ENCODE results near the gene DSP. TPM values are rescaled to one million over a fixed set of nuclear protein-coding genes. Genes with fewer than 3 reads are reported as not detected.

Gene DSP
- total RNA-seq, 1 experiment from 2014 or later: not detected

DNA sequence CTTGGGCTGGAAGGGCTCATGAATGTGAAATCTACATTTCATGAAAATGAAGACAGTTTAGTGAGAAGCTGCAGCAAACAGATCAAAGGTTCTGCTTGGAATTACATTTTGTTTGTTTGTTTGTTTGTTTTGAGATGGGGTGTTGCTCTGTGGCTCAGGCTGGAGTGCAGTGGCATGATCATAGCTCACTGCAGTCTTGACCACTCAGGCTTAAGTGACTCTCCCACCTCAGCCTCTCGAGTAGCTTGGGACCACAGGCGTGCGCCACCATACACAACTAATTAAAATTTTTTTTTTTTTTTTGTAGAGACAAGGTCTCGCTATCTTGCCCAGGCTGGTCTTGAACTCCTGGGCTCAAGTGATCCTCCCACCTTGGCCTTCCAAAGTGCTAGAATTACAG, 5.8 kb downstream of the DSP start:
- no peak overlapping the region for H3K4me2 ChIP-seq (ENCODE audit: low read depth, low read length, poor library complexity, severe bottlenecking)
- no peaks in the 10 kb centered on the region for H3K9me2 ChIP-seq (replicated peaks; ENCODE audit: insufficient read depth, low read length)
- H3K9me3 ChIP-seq (ENCODE audit: low read length): no peaks in the 10 kb centered on the region
- no peaks in the 10 kb centered on the region for H3K36me3 ChIP-seq (ENCODE audit: insufficient read depth, low read length)
- no peaks in the 10 kb centered on the region for H3K27me3 ChIP-seq (ENCODE audit: low read length)
- H3K79me2 ChIP-seq (ENCODE audit: low read length): no peaks in the 10 kb centered on the region
- no peak overlapping the region for H3K27ac ChIP-seq (ENCODE audit: low read length)
- no peak for DNase-seq
- no peak overlapping the region for H3K4me3 ChIP-seq (ENCODE audit: low read length)
- no peaks in the 10 kb centered on the region for H4K20me1 ChIP-seq (ENCODE audit: insufficient read depth, low read depth, low read length)
- H3K4me1 ChIP-seq (ENCODE audit: low read length): no peaks in the 10 kb centered on the region
- no peak overlapping the region for H3K9ac ChIP-seq (ENCODE audit: low read length)
- H2AFZ ChIP-seq (ENCODE audit: low read length): no peak overlapping the region

DNA sequence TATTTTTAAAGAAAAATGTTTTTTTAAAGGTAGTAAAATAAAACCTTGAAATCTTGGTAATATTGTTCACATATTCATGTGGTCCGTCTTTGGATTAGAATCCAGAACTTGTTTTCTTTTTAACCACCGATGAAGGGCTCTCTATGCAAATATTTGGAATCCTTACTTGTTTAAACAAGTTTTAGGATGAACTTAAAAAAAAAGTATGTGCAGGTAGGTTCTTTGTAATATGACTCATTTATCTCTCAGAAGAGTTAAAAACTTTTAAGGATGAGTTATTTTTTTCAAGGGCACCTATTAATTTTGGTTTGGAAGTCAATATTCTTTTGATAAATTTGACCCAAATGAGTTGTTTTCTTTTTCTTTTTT, 8.9 kb downstream of the DSP start:
- H3K9ac ChIP-seq (ENCODE audit: low read length): no peak overlapping the region
- H3K4me3 ChIP-seq (ENCODE audit: low read length): no peak overlapping the region
- DNase-seq: no peak
- H3K4me2 ChIP-seq (ENCODE audit: low read depth, low read length, poor library complexity, severe bottlenecking): no peak overlapping the region
- no peak overlapping the region for H3K27ac ChIP-seq (ENCODE audit: low read length)
- no peaks in the 10 kb centered on the region for H3K79me2 ChIP-seq (ENCODE audit: low read length)
- H2AFZ ChIP-seq (ENCODE audit: low read length): no peak overlapping the region
- H3K9me3 ChIP-seq (ENCODE audit: low read length): no peaks in the 10 kb centered on the region
- H4K20me1 ChIP-seq (ENCODE audit: insufficient read depth, low read depth, low read length): no peaks in the 10 kb centered on the region
- H3K27me3 ChIP-seq (ENCODE audit: low read length): no peaks in the 10 kb centered on the region
- no peaks in the 10 kb centered on the region for H3K36me3 ChIP-seq (ENCODE audit: insufficient read depth, low read length)
- no peaks in the 10 kb centered on the region for H3K9me2 ChIP-seq (replicated peaks; ENCODE audit: insufficient read depth, low read length)
- H3K4me1 ChIP-seq (ENCODE audit: low read length): no peaks in the 10 kb centered on the region

DNA sequence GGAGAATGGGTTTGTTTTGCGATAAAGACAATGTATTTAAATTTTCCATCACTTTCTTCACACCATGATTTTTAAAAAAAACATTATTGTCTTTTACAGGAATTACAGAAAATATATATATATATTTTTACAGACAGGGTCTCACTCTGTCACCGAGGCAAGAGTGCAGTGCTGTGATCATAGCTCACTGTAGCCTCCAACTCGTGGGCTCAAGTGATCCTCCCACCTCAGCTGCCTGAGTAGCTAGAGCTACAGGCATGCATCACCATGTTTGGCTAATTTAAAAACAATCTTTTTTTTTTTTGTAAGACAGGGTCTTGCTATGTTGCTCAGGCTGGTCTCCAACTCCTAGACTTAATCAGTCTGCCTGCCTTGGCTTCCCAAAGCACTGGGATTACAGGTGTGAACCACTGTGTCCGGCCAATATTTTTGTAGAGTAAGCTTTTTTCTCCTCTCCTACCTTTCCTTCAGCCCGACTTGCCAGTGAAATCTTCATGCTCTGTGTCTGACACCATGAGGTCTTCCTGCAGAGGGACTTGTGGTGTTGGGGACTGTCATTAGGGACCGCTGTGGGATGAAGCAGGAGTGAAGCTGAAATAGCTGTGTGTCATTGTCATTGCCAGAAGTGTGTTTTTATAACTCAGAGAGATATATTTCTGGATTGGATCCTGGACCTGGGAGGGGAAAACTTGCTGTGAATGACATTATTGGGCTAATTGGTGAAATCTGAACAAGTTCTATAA, 13.2 kb downstream of the DSP start:
- no peaks in the 10 kb centered on the region for H3K79me2 ChIP-seq (ENCODE audit: low read length)
- H3K9ac ChIP-seq (ENCODE audit: low read length): no peak overlapping the region
- no peaks in the 10 kb centered on the region for H4K20me1 ChIP-seq (ENCODE audit: insufficient read depth, low read depth, low read length)

DNA sequence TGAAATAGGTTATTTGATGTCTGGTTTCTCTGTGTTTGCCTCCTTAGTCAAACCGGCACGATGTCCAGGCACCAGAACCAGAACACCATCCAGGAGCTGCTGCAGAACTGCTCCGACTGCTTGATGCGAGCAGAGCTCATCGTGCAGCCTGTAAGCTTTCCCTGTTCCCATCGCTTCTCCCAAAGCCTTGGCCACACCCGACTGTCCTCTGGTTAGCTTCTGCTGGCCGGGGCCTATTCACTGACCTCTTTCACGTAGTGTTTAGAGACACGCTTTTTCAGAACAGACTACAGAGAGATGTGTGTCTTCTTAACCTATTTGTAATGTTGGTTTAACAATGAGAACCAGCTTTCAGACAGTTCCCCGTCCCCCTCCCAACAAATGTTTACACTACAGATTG, 14.2 kb downstream of the DSP start:
- no peaks in the 10 kb centered on the region for H3K9me3 ChIP-seq (ENCODE audit: low read length)
- H4K20me1 ChIP-seq (ENCODE audit: insufficient read depth, low read depth, low read length): no peaks in the 10 kb centered on the region
- no peak overlapping the region for H2AFZ ChIP-seq (ENCODE audit: low read length)
- no peaks in the 10 kb centered on the region for H3K4me1 ChIP-seq (ENCODE audit: low read length)
- no peak overlapping the region for H3K27ac ChIP-seq (ENCODE audit: low read length)
- no peak overlapping the region for H3K4me3 ChIP-seq (ENCODE audit: low read length)
- no peaks in the 10 kb centered on the region for H3K36me3 ChIP-seq (ENCODE audit: insufficient read depth, low read length)
- DNase-seq: no peak
- no peak overlapping the region for H3K9ac ChIP-seq (ENCODE audit: low read length)
- no peaks in the 10 kb centered on the region for H3K9me2 ChIP-seq (replicated peaks; ENCODE audit: insufficient read depth, low read length)
- H3K4me2 ChIP-seq (ENCODE audit: low read depth, low read length, poor library complexity, severe bottlenecking): no peak overlapping the region
- no peaks in the 10 kb centered on the region for H3K79me2 ChIP-seq (ENCODE audit: low read length)
- H3K27me3 ChIP-seq (ENCODE audit: low read length): no peaks in the 10 kb centered on the region

More for the DNA sequence above, 13.2 kb downstream of the DSP start:
- no peaks in the 10 kb centered on the region for H3K36me3 ChIP-seq (ENCODE audit: insufficient read depth, low read length)
- H3K4me2 ChIP-seq (ENCODE audit: low read depth, low read length, poor library complexity, severe bottlenecking): no peak overlapping the region
- H3K27ac ChIP-seq (ENCODE audit: low read length): no peak overlapping the region
- H3K4me1 ChIP-seq (ENCODE audit: low read length): no peaks in the 10 kb centered on the region
- H3K4me3 ChIP-seq (ENCODE audit: low read length): no peak overlapping the region
- H3K9me2 ChIP-seq (replicated peaks; ENCODE audit: insufficient read depth, low read length): no peaks in the 10 kb centered on the region
- no peaks in the 10 kb centered on the region for H3K9me3 ChIP-seq (ENCODE audit: low read length)
- H2AFZ ChIP-seq (ENCODE audit: low read length): no peak overlapping the region
- DNase-seq: no peak
- H3K27me3 ChIP-seq (ENCODE audit: low read length): no peaks in the 10 kb centered on the region

DNA sequence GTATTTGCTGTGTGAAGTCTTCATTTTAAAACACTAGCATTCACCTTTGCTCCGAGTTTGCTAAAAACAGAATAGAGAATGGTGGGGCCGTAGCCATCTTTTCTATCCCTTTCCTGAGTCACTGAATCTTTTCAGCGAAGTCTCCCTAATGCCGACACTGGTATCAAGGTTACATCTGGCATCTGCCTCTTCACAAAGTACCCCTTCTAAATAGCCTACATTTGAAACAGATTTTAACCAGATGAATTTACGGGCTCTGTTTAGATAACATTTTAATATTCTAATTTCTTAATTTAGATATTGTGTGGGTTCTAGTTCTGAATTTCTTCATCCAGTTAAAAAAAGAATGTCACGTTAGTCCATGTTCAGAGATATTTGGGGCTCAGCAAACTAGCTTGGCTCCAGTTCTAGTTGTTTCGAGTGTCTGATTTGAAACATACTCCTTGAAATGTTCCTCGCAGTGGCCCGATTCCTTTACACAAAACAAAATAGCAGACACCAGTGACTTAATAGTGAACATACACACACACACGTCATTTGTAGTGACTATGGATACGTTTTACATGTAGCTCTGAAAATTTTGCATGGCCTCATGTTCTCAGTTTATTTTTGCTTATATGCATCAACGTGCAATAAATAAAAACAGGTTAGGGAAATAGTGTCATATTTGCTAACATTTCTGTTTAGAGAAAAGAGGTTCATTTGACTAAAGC, 15.1 kb downstream of the DSP start:
- DNase-seq: no peak
- H3K27ac ChIP-seq (ENCODE audit: low read length): no peak overlapping the region

DNA sequence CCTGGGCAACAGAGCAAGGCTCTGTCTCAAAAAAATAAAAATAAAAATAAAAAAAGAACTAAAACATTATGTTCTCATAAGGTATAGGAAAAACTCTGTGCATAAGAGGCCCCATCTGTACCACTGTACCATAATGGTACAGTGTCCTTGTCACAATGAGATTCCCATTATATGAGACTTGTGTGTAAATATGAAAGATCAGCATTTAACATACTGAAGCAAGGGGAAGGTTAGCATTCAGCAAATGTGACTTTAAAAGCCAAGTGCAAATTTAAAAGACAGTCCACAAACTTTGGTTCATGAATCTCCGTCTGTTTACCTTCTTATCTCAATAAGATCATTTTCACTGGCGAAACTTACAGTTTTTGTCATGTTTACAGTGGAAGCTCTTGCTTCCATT, 16.2 kb downstream of the DSP start:
- Histone ChIP-seq H4K20me1 (ENCODE audit: insufficient read depth, low read depth, low read length) (no peaks in the 10 kb centered on the region), H3K4me1 (ENCODE audit: low read length) (no peaks in the 10 kb centered on the region), H3K27me3 (ENCODE audit: low read length) (no peaks in the 10 kb centered on the region), H3K79me2 (ENCODE audit: low read length) (no peaks in the 10 kb centered on the region), H3K9me3 (ENCODE audit: low read length) (no peaks in the 10 kb centered on the region), H2AFZ (ENCODE audit: low read length) (no peak overlapping the region), H3K4me3 (ENCODE audit: low read length) (no peak overlapping the region), H3K4me2 (ENCODE audit: low read depth, low read length, poor library complexity, severe bottlenecking) (no peak overlapping the region), H3K27ac (ENCODE audit: low read length) (no peak overlapping the region), H3K9ac (ENCODE audit: low read length) (no peak overlapping the region), H3K9me2 (replicated peaks; ENCODE audit: insufficient read depth, low read length) (no peaks in the 10 kb centered on the region), H3K36me3 (ENCODE audit: insufficient read depth, low read length) (no peaks in the 10 kb centered on the region)
- no peak for DNase-seq

More for the DNA sequence above, 15.1 kb downstream of the DSP start:
- Histone ChIP-seq H3K4me2 (ENCODE audit: low read depth, low read length, poor library complexity, severe bottlenecking) (no peak overlapping the region), H4K20me1 (ENCODE audit: insufficient read depth, low read depth, low read length) (no peaks in the 10 kb centered on the region), H3K9me2 (replicated peaks; ENCODE audit: insufficient read depth, low read length) (no peaks in the 10 kb centered on the region), H3K4me3 (ENCODE audit: low read length) (no peak overlapping the region), H3K9ac (ENCODE audit: low read length) (no peak overlapping the region), H3K79me2 (ENCODE audit: low read length) (no peaks in the 10 kb centered on the region), H3K9me3 (ENCODE audit: low read length) (no peaks in the 10 kb centered on the region), H3K36me3 (ENCODE audit: insufficient read depth, low read length) (no peaks in the 10 kb centered on the region), H2AFZ (ENCODE audit: low read length) (no peak overlapping the region), H3K4me1 (ENCODE audit: low read length) (no peaks in the 10 kb centered on the region), H3K27me3 (ENCODE audit: low read length) (no peaks in the 10 kb centered on the region)

DNA sequence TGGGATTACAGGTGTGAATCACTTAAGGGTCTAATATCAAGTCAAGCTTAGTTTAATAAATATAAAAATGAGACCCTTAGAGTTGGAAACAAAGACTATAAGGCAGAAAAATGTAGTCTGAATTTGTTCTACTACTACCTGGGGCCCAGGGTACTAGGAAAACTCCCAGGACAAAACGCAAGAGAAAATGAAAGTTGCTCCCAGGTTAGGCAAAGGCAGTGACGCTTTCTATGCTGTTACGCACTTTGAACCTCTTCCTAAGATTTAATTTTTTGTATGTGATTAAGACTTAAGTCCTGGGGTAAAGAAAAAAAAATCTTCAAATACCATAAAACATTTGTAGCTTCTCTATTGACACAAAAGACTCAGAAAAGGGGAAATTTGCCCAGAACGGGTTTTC, 17.3 kb downstream of the DSP start:
- no peaks in the 10 kb centered on the region for H3K9me2 ChIP-seq (replicated peaks; ENCODE audit: insufficient read depth, low read length)

DNA sequence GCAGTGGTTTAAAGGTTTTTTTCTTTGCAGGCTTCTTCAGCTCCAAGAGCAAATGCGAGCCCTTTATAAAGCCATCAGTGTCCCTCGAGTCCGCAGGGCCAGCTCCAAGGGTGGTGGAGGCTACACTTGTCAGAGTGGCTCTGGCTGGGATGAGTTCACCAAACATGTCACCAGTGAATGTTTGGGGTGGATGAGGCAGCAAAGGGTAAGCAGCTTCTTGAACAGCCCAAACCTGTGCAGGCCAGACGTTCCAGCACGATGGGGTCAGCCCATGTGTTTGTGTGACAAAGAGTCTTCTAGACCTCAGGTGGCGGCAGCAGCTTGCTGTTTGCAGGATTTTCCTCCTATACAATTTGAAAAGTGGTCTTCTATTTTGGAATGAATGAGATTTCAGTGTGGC, 17.7 kb downstream of the DSP start:
- Histone ChIP-seq H3K4me1 (ENCODE audit: low read length) (no peaks in the 10 kb centered on the region), H3K36me3 (ENCODE audit: insufficient read depth, low read length) (no peaks in the 10 kb centered on the region), H3K9me2 (replicated peaks; ENCODE audit: insufficient read depth, low read length) (no peaks in the 10 kb centered on the region), H3K4me2 (ENCODE audit: low read depth, low read length, poor library complexity, severe bottlenecking) (no peak overlapping the region), H3K9me3 (ENCODE audit: low read length) (no peaks in the 10 kb centered on the region), H3K4me3 (ENCODE audit: low read length) (no peak overlapping the region), H3K9ac (ENCODE audit: low read length) (no peak overlapping the region), H3K27ac (ENCODE audit: low read length) (no peak overlapping the region), H4K20me1 (ENCODE audit: insufficient read depth, low read depth, low read length) (no peaks in the 10 kb centered on the region), H3K79me2 (ENCODE audit: low read length) (no peaks in the 10 kb centered on the region), H2AFZ (ENCODE audit: low read length) (no peak overlapping the region), H3K27me3 (ENCODE audit: low read length) (no peaks in the 10 kb centered on the region)
- no peak for DNase-seq

More for the DNA sequence above, 17.3 kb downstream of the DSP start:
- Histone ChIP-seq H3K4me1 (ENCODE audit: low read length) (no peaks in the 10 kb centered on the region), H3K27ac (ENCODE audit: low read length) (no peak overlapping the region), H3K27me3 (ENCODE audit: low read length) (no peaks in the 10 kb centered on the region), H3K9ac (ENCODE audit: low read length) (no peak overlapping the region), H3K79me2 (ENCODE audit: low read length) (no peaks in the 10 kb centered on the region), H3K36me3 (ENCODE audit: insufficient read depth, low read length) (no peaks in the 10 kb centered on the region), H2AFZ (ENCODE audit: low read length) (no peak overlapping the region), H4K20me1 (ENCODE audit: insufficient read depth, low read depth, low read length) (no peaks in the 10 kb centered on the region), H3K9me3 (ENCODE audit: low read length) (no peaks in the 10 kb centered on the region), H3K4me3 (ENCODE audit: low read length) (no peak overlapping the region), H3K4me2 (ENCODE audit: low read depth, low read length, poor library complexity, severe bottlenecking) (no peak overlapping the region)
- DNase-seq: no peak

Measured in Karpas-422 (cell line).